Left hindlimb (tissue), 1 donor: ENCODE measurements around the gene CBFA2T3.

Experiments used
- DNase-seq: peaks from one replicate; pipeline ENCODE4 v3.0.0-alpha.2; 2018

The CBFA2T3 gene

DNA sequence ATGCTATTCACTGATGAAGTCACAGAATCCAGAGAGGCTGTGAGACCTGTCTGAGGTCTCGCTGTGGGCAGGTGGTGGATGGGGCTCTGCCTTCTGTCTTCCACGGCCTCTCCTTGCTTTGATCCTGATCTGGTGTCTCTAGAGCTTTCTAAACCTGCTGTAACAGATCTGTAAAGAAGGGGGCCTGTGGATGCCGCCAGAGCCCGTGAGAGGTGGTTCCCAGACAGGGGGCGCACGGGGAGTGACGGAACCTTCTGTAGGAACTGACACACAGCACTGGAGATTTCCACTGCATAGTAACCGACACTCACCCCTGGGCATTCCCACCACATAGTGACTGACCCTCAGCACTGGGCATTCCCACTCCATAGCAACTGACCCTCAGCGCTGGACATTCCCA lies 16.0 kb downstream of the CBFA2T3 start:
- no peak for DNase-seq

- DNase-seq = no peak
Measured at GRCh38 chr16:88960516-88960915, 16.5 kb downstream of the CBFA2T3 start.

DNA sequence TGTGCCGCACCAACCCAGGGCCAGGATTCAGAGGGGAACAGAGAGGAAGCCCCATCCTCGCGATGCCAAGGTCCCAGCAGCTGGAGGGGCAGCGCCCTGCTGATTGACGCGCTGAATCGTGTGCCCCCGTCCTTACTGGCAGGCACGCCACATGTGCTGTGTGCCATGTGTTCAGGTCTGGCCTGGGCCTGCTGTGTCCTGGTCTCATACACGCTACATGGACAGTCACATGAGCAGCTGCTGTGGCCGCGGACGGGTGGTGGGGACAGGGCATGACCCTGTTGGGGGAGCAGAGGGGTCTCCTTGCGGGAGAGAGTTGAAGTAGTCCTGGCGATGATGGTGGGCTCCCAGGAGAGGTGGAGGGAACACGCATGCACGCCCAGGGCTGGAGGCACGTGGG lies 18.0 kb downstream of the CBFA2T3 start:
- no peak for DNase-seq

- DNase-seq = no peak
Measured at GRCh38 chr16:88957887-88958577, 19.0 kb downstream of the CBFA2T3 start.

GRCh38 chr16:88957433-88957767 lies 19.6 kb downstream of the CBFA2T3 start:
- DNase-seq = no peak

- no peak for DNase-seq
Measured at GRCh38 chr16:88956546-88957432, 20.2 kb downstream of the CBFA2T3 start.

DNA sequence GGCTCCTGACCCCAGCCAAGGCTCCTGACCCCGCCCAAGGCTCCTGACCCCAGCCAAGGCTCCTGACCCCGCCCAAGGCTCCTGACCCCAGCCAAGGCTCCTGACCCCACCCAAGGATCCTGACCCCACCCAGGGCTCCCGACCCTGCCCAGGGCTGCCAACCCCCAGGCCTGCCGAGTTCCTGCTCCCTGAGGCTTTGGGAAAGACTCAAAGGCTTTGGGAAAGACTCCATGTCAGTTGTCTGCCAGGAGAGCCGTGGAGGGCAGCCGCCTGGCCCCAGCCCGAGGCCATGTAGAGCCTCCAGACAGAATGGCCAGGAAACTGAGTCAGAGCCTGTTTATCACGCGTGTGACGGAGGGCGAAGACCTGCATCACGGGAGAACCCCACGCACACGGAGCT lies 21.1 kb downstream of the CBFA2T3 start:
- DNase-seq = no peak

DNA sequence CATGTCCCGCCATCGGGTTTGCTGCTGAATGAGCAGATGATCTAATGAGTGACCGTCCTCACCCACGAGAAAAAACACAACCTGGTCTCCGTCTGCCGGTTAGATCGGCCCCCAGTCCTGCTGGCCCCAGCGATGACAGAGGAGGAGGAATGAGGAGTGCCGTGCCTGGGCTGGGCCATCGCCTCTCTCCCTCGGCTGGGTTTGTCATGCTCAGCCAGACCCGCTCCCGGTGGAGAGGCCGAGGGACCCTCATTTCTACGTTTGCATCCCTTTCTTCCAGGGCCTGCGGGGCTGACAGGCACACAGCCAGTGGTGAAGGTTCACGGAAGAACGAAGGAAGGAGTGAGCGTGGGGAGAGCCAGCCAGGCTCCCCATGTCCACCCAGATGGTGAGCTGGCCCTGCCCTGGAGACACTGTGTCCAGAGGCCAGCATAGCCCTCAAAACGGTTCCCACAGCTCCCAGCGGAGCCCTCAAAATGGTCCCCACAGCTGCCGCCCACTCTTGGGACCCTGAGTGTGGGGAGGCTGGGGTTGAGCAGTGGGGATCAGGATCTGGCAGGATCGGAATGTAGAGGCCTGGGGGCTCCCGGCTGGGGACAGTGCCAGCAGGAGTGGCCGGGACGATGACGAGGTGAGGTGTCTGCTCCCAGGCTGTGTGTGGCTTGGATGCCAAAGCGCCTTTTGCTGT lies 23.9 kb downstream of the CBFA2T3 start:
- no peak for DNase-seq

- DNase-seq = no peak
Measured at GRCh38 chr16:88951989-88952388, 25.0 kb downstream of the CBFA2T3 start.

GRCh38 chr16:88951501-88951900 lies 25.5 kb downstream of the CBFA2T3 start:
- no peak for DNase-seq

- DNase-seq = no peak
Measured at GRCh38 chr16:88948781-88949490, 28.1 kb downstream of the CBFA2T3 start.

DNA sequence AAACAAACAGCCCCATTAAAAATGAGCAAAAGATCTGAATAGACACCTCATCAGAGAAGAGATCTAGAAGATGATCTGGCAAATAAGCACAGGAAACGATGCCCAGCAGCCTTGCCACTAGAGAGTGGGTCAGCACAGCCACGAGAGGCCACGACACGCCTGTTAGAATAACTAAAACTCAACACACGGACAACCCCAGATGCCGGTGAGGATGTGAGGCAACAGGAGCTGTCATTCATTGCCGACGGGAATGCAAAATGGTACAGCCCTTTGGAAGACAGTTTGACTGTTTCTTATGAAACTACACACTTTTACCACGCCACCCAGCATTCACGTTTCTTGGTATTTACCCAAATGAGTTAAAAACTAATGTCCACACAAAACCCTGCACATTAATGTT lies 31.5 kb downstream of the CBFA2T3 start:
- no peak for DNase-seq

DNA sequence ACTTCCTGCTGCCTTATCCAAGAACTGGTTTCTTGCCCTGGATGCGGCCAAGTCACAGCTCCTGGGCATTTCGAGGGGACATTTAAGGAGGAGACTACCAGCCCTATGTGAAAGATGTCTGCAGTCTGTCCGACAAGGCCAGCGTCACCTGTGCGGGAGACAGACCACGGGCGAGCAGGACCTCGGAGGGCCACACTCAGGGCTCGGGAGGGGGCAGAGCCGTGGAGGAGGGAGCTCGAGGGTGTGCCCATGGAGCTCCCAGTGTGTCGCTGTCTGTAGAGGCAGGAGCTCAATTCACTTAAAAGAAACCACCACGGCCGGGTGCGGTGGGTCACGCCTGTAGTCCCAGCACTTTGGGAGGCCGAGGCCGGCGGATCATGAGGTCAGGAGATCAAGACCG lies 33.3 kb downstream of the CBFA2T3 start:
- no peak for DNase-seq

GRCh38 chr16:88943131-88943664 lies 33.8 kb downstream of the CBFA2T3 start:
- no peak for DNase-seq

DNA sequence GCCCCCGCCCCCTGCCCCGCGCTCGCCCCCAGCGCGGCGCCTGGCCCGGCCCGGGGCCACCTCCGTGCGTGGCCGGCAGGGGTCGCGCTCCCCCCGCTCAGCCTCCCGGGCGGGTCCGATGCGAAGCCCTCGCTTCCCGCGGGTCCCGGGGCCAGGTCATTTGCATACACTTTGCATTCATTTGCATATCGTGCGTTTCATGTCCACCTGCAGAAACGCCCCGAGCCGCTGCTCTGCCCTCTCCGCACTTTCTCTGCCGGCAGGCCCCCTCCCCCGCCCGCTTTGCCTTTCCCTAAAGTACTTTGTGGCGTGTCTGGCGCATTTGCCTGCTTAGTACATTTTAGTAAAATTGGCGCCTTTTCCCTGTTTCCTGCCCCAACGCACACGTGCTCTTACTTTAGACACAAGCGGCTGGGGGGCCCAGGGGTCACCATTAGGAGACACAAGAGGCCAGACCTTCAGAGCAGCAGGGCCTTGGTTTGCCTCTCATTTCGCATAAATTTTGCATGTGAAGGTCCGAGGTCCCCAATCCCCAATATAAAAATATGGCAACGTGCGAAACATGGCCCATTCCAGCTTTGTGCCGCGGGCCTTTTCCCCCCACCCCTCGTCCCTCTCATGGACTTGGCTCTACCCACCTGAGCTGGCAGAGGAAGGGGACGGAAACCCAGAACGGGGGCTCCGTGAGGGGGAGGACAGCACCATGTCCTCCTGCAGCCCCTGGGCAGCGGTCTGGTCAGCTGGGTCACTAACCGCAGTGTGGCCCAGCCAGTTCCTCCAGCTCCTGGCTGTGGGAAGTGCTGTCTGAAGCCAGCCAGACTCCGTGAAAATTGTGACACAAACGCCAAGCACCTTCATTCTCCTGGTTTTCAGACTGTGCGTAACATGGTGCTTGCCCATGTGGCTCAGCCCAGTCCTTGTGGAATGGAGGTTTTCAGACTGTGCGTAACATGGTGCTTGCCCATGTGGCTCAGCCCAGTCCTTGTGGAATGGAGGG lies 34.8 kb downstream of the CBFA2T3 start:
- DNase-seq = peak; percentile 66

- DNase-seq = no peak
Measured at GRCh38 chr16:88940862-88941817, 35.9 kb downstream of the CBFA2T3 start.

- peak; percentile 66 for DNase-seq
Measured at GRCh38 chr16:88939972-88940861, 36.8 kb downstream of the CBFA2T3 start.

- DNase-seq = no peak
Measured at GRCh38 chr16:88939245-88939971, 37.6 kb downstream of the CBFA2T3 start.
